Measurements from ENCODE around the gene TYW1B. TPM values are rescaled to one million over a fixed set of nuclear protein-coding genes. Genes with fewer than 3 reads are reported as not detected.
"Not testable (repeated sequence)": the region's sequence is repeated elsewhere in the genome, so short reads cannot be mapped to it uniquely, and the experiment has no call there.

TYW1B gene
- total RNA-seq, 1 donor from 2014 or later: 2.0 TPM

- H3K9ac ChIP-seq (ENCODE audit: low read length); H2AFZ ChIP-seq (ENCODE audit: low read depth, low read length); H3K27ac ChIP-seq (ENCODE audit: low read depth, low read length); H3K4me3 ChIP-seq (ENCODE audit: insufficient read depth, low read depth, low read length); H3K27ac Mint-ChIP-seq (ENCODE audit: unreplicated experiment); H3K9me3 ChIP-seq (ENCODE audit: insufficient read depth, low read depth, low read length); H3K27me3 Mint-ChIP-seq (ENCODE audit: low read depth, unreplicated experiment); H3K36me3 ChIP-seq (ENCODE audit: insufficient read depth, low read length); H3K27me3 ChIP-seq (ENCODE audit: insufficient read depth, low read length); H3K4me1 Mint-ChIP-seq (ENCODE audit: low read depth, unreplicated experiment); H3K4me2 ChIP-seq (ENCODE audit: low read length); H3K79me2 ChIP-seq (ENCODE audit: insufficient read depth, low read length); H4K20me1 ChIP-seq (ENCODE audit: insufficient read depth, low read length); FAIRE-seq; H3K36me3 Mint-ChIP-seq (ENCODE audit: low read depth, unreplicated experiment); DNase-seq (ENCODE audit: low read depth); H3K4me1 ChIP-seq (ENCODE audit: insufficient read depth, low read length); H3K4me3 Mint-ChIP-seq (ENCODE audit: unreplicated experiment): not testable (repeated sequence)
- H3K9me3 Mint-ChIP-seq (ENCODE audit: unreplicated experiment): peaks cover 17% of the 10 kb centered on the region
Measured at GRCh38 chr7:72556733-72557132, 271.3 kb downstream of the TYW1B start.

DNA sequence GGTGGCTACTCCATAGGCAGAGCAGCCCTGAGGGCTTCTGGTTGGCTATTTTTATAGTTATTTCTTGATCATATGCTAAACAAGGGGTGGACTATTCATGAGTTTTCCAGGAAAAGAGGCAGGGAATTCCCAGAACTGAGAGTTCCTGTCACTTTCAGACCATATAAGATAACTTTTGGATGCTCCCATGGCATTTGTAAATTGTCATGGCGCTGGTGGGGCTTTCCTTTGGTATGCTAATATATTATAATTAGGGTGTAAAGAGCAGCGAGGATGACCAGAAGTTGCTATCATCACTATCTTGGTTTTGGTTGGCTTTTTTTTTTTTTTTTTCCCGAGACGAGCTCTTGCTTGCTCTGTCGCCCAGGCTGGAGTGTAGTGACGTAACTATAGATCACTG, 272.8 kb downstream of the TYW1B start:
- not testable (repeated sequence) for H3K4me1 ChIP-seq (ENCODE audit: insufficient read depth, low read length); H4K20me1 ChIP-seq (ENCODE audit: insufficient read depth, low read length); H3K27me3 Mint-ChIP-seq (ENCODE audit: low read depth, unreplicated experiment); H3K27me3 ChIP-seq (ENCODE audit: insufficient read depth, low read length); H3K4me3 ChIP-seq (ENCODE audit: insufficient read depth, low read depth, low read length); H3K79me2 ChIP-seq (ENCODE audit: insufficient read depth, low read length); H3K9ac ChIP-seq (ENCODE audit: low read length); H3K27ac Mint-ChIP-seq (ENCODE audit: unreplicated experiment); H3K27ac ChIP-seq (ENCODE audit: low read depth, low read length); H3K36me3 ChIP-seq (ENCODE audit: insufficient read depth, low read length); H2AFZ ChIP-seq (ENCODE audit: low read depth, low read length); H3K4me1 Mint-ChIP-seq (ENCODE audit: low read depth, unreplicated experiment); H3K36me3 Mint-ChIP-seq (ENCODE audit: low read depth, unreplicated experiment); H3K4me3 Mint-ChIP-seq (ENCODE audit: unreplicated experiment); H3K9me3 ChIP-seq (ENCODE audit: insufficient read depth, low read depth, low read length); FAIRE-seq; DNase-seq (ENCODE audit: low read depth); H3K4me2 ChIP-seq (ENCODE audit: low read length)
- peaks cover 10% of the 10 kb centered on the region for H3K9me3 Mint-ChIP-seq (ENCODE audit: unreplicated experiment)

DNA sequence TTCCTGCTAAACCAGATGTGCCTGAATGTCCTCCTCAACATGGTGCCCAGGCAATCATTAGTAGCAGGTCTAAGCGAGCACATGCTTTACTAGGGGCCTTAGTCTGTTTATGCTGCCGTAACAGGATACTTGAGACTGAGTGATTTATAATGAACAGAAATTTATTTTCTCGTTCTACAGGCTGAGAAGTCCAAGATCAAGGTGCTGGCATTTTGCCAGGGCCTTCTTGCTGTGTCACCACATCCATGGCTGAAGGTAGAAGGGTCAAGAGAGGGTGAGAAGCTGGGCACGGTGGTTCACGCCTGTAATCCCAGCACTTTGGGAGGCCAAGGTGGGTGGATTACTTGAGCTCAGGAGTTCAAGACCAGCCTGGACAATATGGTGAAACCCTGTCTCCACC, 273.6 kb downstream of the TYW1B start:
- H3K27ac ChIP-seq (ENCODE audit: low read depth, low read length); H3K9me3 Mint-ChIP-seq (ENCODE audit: unreplicated experiment); H3K79me2 ChIP-seq (ENCODE audit: insufficient read depth, low read length); H3K9ac ChIP-seq (ENCODE audit: low read length); H3K36me3 Mint-ChIP-seq (ENCODE audit: low read depth, unreplicated experiment); H3K4me1 ChIP-seq (ENCODE audit: insufficient read depth, low read length); H3K27me3 ChIP-seq (ENCODE audit: insufficient read depth, low read length); H2AFZ ChIP-seq (ENCODE audit: low read depth, low read length); DNase-seq (ENCODE audit: low read depth); FAIRE-seq; H4K20me1 ChIP-seq (ENCODE audit: insufficient read depth, low read length); H3K27ac Mint-ChIP-seq (ENCODE audit: unreplicated experiment); H3K4me3 Mint-ChIP-seq (ENCODE audit: unreplicated experiment); H3K27me3 Mint-ChIP-seq (ENCODE audit: low read depth, unreplicated experiment); H3K4me2 ChIP-seq (ENCODE audit: low read length); H3K4me1 Mint-ChIP-seq (ENCODE audit: low read depth, unreplicated experiment); H3K4me3 ChIP-seq (ENCODE audit: insufficient read depth, low read depth, low read length); H3K36me3 ChIP-seq (ENCODE audit: insufficient read depth, low read length); H3K9me3 ChIP-seq (ENCODE audit: insufficient read depth, low read depth, low read length): not testable (repeated sequence)

DNA sequence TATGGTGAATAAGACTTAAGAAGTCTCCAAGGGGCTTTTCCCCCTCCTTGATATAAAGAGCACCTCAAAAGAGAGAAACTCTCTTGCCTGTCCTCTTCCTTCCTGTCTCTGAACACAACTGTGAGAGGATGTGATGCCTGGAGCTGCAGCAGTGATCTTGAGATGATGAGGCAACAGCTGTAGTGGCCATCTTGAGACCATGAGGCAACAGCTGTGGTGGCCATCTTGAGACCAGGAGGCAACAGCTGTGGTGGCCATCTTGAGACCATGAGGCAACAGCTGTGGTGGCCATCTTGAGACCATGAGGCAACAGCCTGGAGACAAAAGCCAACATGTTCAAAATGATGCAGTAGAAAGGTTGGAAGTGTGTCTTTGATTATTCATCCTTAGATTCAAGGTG, 277.5 kb downstream of the TYW1B start:
- H3K27me3 Mint-ChIP-seq (ENCODE audit: low read depth, unreplicated experiment); FAIRE-seq; H3K36me3 Mint-ChIP-seq (ENCODE audit: low read depth, unreplicated experiment); H3K4me1 Mint-ChIP-seq (ENCODE audit: low read depth, unreplicated experiment); H3K9me3 Mint-ChIP-seq (ENCODE audit: unreplicated experiment); H3K36me3 ChIP-seq (ENCODE audit: insufficient read depth, low read length); H3K4me3 ChIP-seq (ENCODE audit: insufficient read depth, low read depth, low read length); H3K27ac Mint-ChIP-seq (ENCODE audit: unreplicated experiment); H2AFZ ChIP-seq (ENCODE audit: low read depth, low read length); H3K4me1 ChIP-seq (ENCODE audit: insufficient read depth, low read length); H3K27ac ChIP-seq (ENCODE audit: low read depth, low read length); H3K4me3 Mint-ChIP-seq (ENCODE audit: unreplicated experiment); H3K4me2 ChIP-seq (ENCODE audit: low read length); H4K20me1 ChIP-seq (ENCODE audit: insufficient read depth, low read length); H3K9me3 ChIP-seq (ENCODE audit: insufficient read depth, low read depth, low read length); H3K27me3 ChIP-seq (ENCODE audit: insufficient read depth, low read length); H3K9ac ChIP-seq (ENCODE audit: low read length); H3K79me2 ChIP-seq (ENCODE audit: insufficient read depth, low read length); DNase-seq (ENCODE audit: low read depth): not testable (repeated sequence)

- not testable (repeated sequence) for FAIRE-seq; H2AFZ ChIP-seq (ENCODE audit: low read depth, low read length); H3K27me3 Mint-ChIP-seq (ENCODE audit: low read depth, unreplicated experiment); H3K27me3 ChIP-seq (ENCODE audit: insufficient read depth, low read length); H3K4me1 Mint-ChIP-seq (ENCODE audit: low read depth, unreplicated experiment); DNase-seq (ENCODE audit: low read depth); H3K9me3 ChIP-seq (ENCODE audit: insufficient read depth, low read depth, low read length); H3K4me2 ChIP-seq (ENCODE audit: low read length); H3K27ac ChIP-seq (ENCODE audit: low read depth, low read length); H3K36me3 Mint-ChIP-seq (ENCODE audit: low read depth, unreplicated experiment); H3K36me3 ChIP-seq (ENCODE audit: insufficient read depth, low read length); H4K20me1 ChIP-seq (ENCODE audit: insufficient read depth, low read length); H3K27ac Mint-ChIP-seq (ENCODE audit: unreplicated experiment); H3K9me3 Mint-ChIP-seq (ENCODE audit: unreplicated experiment); H3K79me2 ChIP-seq (ENCODE audit: insufficient read depth, low read length); H3K4me3 ChIP-seq (ENCODE audit: insufficient read depth, low read depth, low read length); H3K9ac ChIP-seq (ENCODE audit: low read length); H3K4me1 ChIP-seq (ENCODE audit: insufficient read depth, low read length); H3K4me3 Mint-ChIP-seq (ENCODE audit: unreplicated experiment)
Measured at GRCh38 chr7:72546586-72547237, 281.3 kb downstream of the TYW1B start.

GRCh38 chr7:72544531-72544930, 283.5 kb downstream of the TYW1B start:
- FAIRE-seq: peak; percentile 9
- H3K4me3 ChIP-seq (ENCODE audit: insufficient read depth, low read depth, low read length); H3K27me3 Mint-ChIP-seq (ENCODE audit: low read depth, unreplicated experiment): not testable (repeated sequence)

More at GRCh38 chr7:72544531-72544930, 283.5 kb downstream of the TYW1B start:
- not testable (repeated sequence) for H3K9ac ChIP-seq (ENCODE audit: low read length); H3K27ac Mint-ChIP-seq (ENCODE audit: unreplicated experiment); H3K9me3 Mint-ChIP-seq (ENCODE audit: unreplicated experiment); DNase-seq (ENCODE audit: low read depth); H3K36me3 ChIP-seq (ENCODE audit: insufficient read depth, low read length); H2AFZ ChIP-seq (ENCODE audit: low read depth, low read length); H3K4me2 ChIP-seq (ENCODE audit: low read length); H4K20me1 ChIP-seq (ENCODE audit: insufficient read depth, low read length); H3K9me3 ChIP-seq (ENCODE audit: insufficient read depth, low read depth, low read length); H3K36me3 Mint-ChIP-seq (ENCODE audit: low read depth, unreplicated experiment); H3K4me1 Mint-ChIP-seq (ENCODE audit: low read depth, unreplicated experiment); H3K4me3 Mint-ChIP-seq (ENCODE audit: unreplicated experiment); H3K79me2 ChIP-seq (ENCODE audit: insufficient read depth, low read length); H3K27ac ChIP-seq (ENCODE audit: low read depth, low read length); H3K4me1 ChIP-seq (ENCODE audit: insufficient read depth, low read length); H3K27me3 ChIP-seq (ENCODE audit: insufficient read depth, low read length)

Measured in astrocyte (in vitro differentiated cells and primary cell).